Gastrocnemius medialis (tissue), 4 donors: ENCODE results near the gene PDE4B. TPM values are rescaled to one million over a fixed set of nuclear protein-coding genes. Genes with fewer than 3 reads are reported as not detected.

Source experiments
- ATAC-seq, 2 donors: fragments of 150-250 bp; one replicate each; pipeline ENCODE4 v1.9.1; 2016
- DNase-seq, 2 donors: peaks; one replicate each; pipeline ENCODE4 v3.0.0-alpha.2; 2019
- H3K27ac ChIP-seq, 4 donors: fragments of 200-600 bp; sonication (generic); 1 replicate in 1 of 4; 2 replicates in 3 of 4; pipeline ENCODE4 v1.5.1; 2016 to 2018; ENCODE audit warnings: mild to moderate bottlenecking in 2 of 4, moderate library complexity in 1 of 4
- H3K27me3 ChIP-seq, 3 donors: fragments of 200-600 bp; sonication (generic) in 2 of 3; 1 replicate in 1 of 3; 2 replicates in 2 of 3; pipeline versions ENCODE4 v1.5.1 to v1.6.0; 2016 to 2019; ENCODE audit warnings: mild to moderate bottlenecking in 1 of 3, moderate library complexity in 1 of 3
- H3K36me3 ChIP-seq, 2 donors: fragments of 200-600 bp; sonication (generic) in 1 of 2; one replicate each; pipeline ENCODE4 v1.5.1; 2017 to 2018
- H3K4me1 ChIP-seq, 2 donors: fragments of 200-600 bp; sonication (generic) in 1 of 2; one replicate each; pipeline ENCODE4 v1.5.1; 2016 to 2017; ENCODE audit warnings: mild to moderate bottlenecking in 2 of 2
- H3K4me3 ChIP-seq, 4 donors: fragments of 200-600 bp; sonication (generic) in 3 of 4; 1 replicate in 1 of 4; 2 replicates in 3 of 4; pipeline ENCODE4 v1.5.1; 2016 to 2019; ENCODE audit warnings: mild to moderate bottlenecking in 2 of 4
- H3K9me3 ChIP-seq, 3 donors: fragments of 200-600 bp; sonication (generic) in 2 of 3; 1 replicate in 1 of 3; 2 replicates in 2 of 3; pipeline ENCODE4 v1.5.1; 2016 to 2019
- CTCF ChIP-seq, 5 experiments: fragments of 450-650 bp in 3 of 5; fragments of 200-600 bp in 2 of 5; sonication (generic) in 2 of 5; IDR thresholded peaks in 4 of 5; conservative IDR thresholded peaks in 1 of 5; 1 replicate in 4 of 5; 2 replicates in 1 of 5; pipeline ENCODE4 v1.5.1; 2016 to 2019; ENCODE audit warnings: antibody characterized with exemption in 5 of 5, mild to moderate bottlenecking in 3 of 5, moderate library complexity in 3 of 5
- POLR2A ChIP-seq, 2 donors: fragments of 450-650 bp; IDR thresholded peaks; one replicate each; pipeline ENCODE4 v1.6.1; 2017; ENCODE audit warnings: antibody characterized with exemption in 2 of 2, mild to moderate bottlenecking in 2 of 2, moderate library complexity in 2 of 2
- in situ Hi-C, 4 donors: fragments of 200-750 bp; cut with MboI; loops; one replicate each; pipeline versions ENCODE4 v1.15.0 to v1.8.0; 2017; ENCODE audit warnings: low sequenced_read_pairs in 4 of 4
- intact Hi-C: fragments of 100-400 bp; cut with DNase I; formaldehyde crosslinking; loops from one replicate; pipeline ENCODE4 v1.15.1; 2023; ENCODE audit warnings: low total_unique reads
- total RNA-seq, 4 donors: library from RNA; depleted of rRNA; stranded (reverse); fragments of >200 nt; gene quantifications; one replicate each; pipeline versions ENCODE4 v1.1.0 to v1.2.3, GENCODE V29; 2016

The PDE4B gene
- total RNA-seq, 4 donors from 2014 or later, result 4.5 to 8.5 (median 7.9) TPM

DNA sequence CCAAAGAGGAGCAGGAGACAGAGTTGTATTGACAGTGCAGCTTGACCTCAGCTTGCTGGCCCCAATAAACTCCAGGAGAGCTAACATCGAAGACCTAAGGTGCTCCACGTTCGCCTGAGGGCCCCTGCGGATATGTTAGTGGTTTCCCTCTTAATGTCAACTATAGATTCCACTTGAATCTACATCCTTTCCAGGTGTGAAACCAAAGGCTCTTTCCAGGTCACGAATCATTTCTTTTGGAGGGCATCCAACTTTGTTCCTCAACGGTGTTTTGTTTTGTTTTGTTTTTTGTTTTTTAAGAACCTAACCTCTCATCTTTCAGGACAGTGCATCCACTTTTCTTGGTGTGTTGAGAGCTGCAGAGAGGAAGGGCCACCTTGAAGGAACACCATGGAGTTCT lies 473.7 kb downstream of the PDE4B start:
- H3K27ac ChIP-seq, result peak overlapping the region; percentile 74 to 88 (median 82)
- H3K9me3 ChIP-seq, result no peaks in the 10 kb centered on the region
- TF ChIP-seq CTCF (IDR thresholded peaks at IDR 0.05 in 4 of 5, conservative IDR thresholded peaks at IDR 0.05 in 1 of 5) (no peak), POLR2A (IDR thresholded peaks at IDR 0.05) (no peak)
- peak overlapping the region in 2 of 4 donors; percentile 24 to 39 for H3K4me3 ChIP-seq
- peaks cover 53 to 79% of the 10 kb centered on the region in 2 donors for H3K4me1 ChIP-seq
- intact Hi-C loops, result no loop called here
- H3K27me3 ChIP-seq, result no peaks in the 10 kb centered on the region
- no peak for DNase-seq
- no peak for ATAC-seq
- no peaks in the 10 kb centered on the region for H3K36me3 ChIP-seq
- in situ Hi-C loops, result loop anchor here in 1 of 4 donors (5.0 kb wide), 1 partner anchor 86 kb away; no protein-coding TSS in a partner anchor

- peaks cover 53 to 79% of the 10 kb centered on the region in 2 donors for H3K4me1 ChIP-seq
- H3K27me3 ChIP-seq, result no peaks in the 10 kb centered on the region
- H3K27ac ChIP-seq, result peak overlapping the region; percentile 74 to 88 (median 82)
- intact Hi-C loops, result loop anchor here (1.0 kb wide), 1 partner anchor 70 kb away; no protein-coding TSS in a partner anchor
- no peak for DNase-seq
- no peaks in the 10 kb centered on the region for H3K9me3 ChIP-seq
- TF ChIP-seq POLR2A (IDR thresholded peaks at IDR 0.05), result no peak
- no peak for TF ChIP-seq CTCF (IDR thresholded peaks at IDR 0.05 in 4 of 5, conservative IDR thresholded peaks at IDR 0.05 in 1 of 5)
- no peak for ATAC-seq
- H3K4me3 ChIP-seq, result peak overlapping the region; percentile 24 to 39 (median 31)
- no peaks in the 10 kb centered on the region for H3K36me3 ChIP-seq
- in situ Hi-C loops, result loop anchor here in 1 of 4 donors (5.0 kb wide), 1 partner anchor 86 kb away; no protein-coding TSS in a partner anchor
Measured at GRCh38 chr1:66266756-66267155, 474.1 kb downstream of the PDE4B start.

DNA sequence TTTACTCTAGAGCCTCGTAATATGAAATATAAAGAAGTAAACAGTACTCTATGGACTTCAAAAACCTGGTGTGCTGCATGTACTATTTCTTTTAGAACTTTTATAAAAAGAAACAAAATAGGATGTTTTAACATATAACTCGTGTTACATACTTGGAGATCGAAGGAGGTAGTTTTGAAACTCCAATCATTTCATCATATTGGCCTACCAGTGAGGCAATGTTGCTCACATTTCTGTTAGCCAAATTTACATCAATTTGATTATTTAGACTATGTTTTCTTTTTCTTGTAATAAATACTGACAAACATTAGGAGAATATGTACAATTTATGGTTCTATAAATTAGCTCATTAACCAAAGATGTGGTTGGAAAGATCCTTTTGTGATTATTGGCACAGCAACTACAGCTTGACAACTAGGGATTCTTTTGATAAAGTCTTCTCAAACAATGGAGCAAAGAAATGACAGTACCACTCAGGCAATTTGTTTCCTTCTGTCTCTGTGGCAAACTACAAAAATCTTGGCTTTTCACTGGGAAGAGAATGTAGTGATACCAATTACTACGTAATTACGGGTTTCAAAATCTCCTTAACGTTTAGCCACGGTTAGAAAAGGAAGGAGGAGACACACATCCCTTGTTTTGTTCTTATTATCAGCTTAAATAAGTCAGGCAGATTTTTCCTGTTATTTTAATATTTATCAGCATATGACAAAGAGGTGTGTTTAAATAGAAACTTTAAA lies 474.7 kb downstream of the PDE4B start:
- Histone ChIP-seq H3K27ac (peak overlapping the region; percentile 74 to 88 (median 82)), H3K9me3 (no peaks in the 10 kb centered on the region), H3K27me3 (no peaks in the 10 kb centered on the region), H3K4me3 (peak overlapping the region; percentile 24 to 39 (median 31)), H3K36me3 (no peaks in the 10 kb centered on the region), H3K4me1 (peaks cover 54 to 79% of the 10 kb centered on the region in 2 donors)
- intact Hi-C loops (loop anchor here (1.0 kb wide), 1 partner anchor 69 kb away; no protein-coding TSS in a partner anchor), in situ Hi-C loops (loop anchor here in 1 of 4 donors (5.0 kb wide), 1 partner anchor 85 kb away; no protein-coding TSS in a partner anchor)
- DNase-seq (no peak), ATAC-seq (no peak)
- TF ChIP-seq CTCF (IDR thresholded peaks at IDR 0.05 in 4 of 5, conservative IDR thresholded peaks at IDR 0.05 in 1 of 5), result no peak
- no peak for TF ChIP-seq POLR2A (IDR thresholded peaks at IDR 0.05)

DNA sequence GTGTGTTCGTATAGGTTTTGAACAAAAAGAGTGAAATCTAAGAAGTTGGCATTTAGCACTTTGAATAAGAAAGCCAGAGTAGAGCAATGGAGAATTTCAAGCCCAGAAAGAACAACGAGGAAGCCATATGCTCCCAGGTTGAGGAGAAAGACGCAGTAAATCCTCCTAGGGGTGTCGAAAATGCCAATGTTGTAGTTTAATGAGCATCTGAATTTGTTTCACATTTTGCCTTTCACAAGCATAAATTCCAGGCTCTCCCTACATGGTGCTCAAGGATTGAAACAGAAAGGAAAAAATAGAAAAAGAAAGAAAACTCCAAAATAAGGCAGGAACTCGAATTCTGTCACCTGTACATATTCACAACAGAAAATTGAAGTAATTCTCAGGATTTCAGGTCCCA lies 476.5 kb downstream of the PDE4B start:
- H3K9me3 ChIP-seq, result no peaks in the 10 kb centered on the region
- H3K4me3 ChIP-seq, result peak overlapping the region in 2 of 4 donors; percentile 8 to 9
- ATAC-seq (no peak), DNase-seq (no peak)
- H3K36me3 ChIP-seq, result no peaks in the 10 kb centered on the region
- H3K4me1 ChIP-seq, result peaks cover 57 to 77% of the 10 kb centered on the region in 2 donors
- no peak for TF ChIP-seq POLR2A (IDR thresholded peaks at IDR 0.05)
- no peak for TF ChIP-seq CTCF (IDR thresholded peaks at IDR 0.05 in 4 of 5, conservative IDR thresholded peaks at IDR 0.05 in 1 of 5)
- in situ Hi-C loops (loop anchor here in 1 of 4 donors (5.0 kb wide), 1 partner anchor 83 kb away; no protein-coding TSS in a partner anchor), intact Hi-C loops (no loop called here)
- H3K27ac ChIP-seq, result peak overlapping the region; percentile 74 to 88 (median 82)
- no peaks in the 10 kb centered on the region for H3K27me3 ChIP-seq
